Adrenal gland (tissue), 12 donors: ENCODE data around the gene HDAC4. TPM values are rescaled to one million over a fixed set of nuclear protein-coding genes. Genes with fewer than 3 reads are reported as not detected.

Experiments
- DNase-seq, 7 donors: peaks; one replicate each; pipeline ENCODE4 v3.0.0-alpha.2; 2019 to 2020
- H3K27ac ChIP-seq, 5 donors: fragments of 200-600 bp; sonication (generic) in 4 of 5; 1 replicate in 3 of 5; 2 replicates in 2 of 5; pipeline versions ENCODE4 v1.5.1 to v1.8.0; 2016 to 2020; ENCODE audit warnings: mild to moderate bottlenecking in 1 of 5
- H3K27me3 ChIP-seq: fragments of 200-600 bp; 2 replicates; pipeline ENCODE4 v1.8.0; 2021
- H3K36me3 ChIP-seq, 2 donors: fragments of 200-600 bp; replicated peaks in 1 of 2; 1 replicate in 1 of 2; 2 replicates in 1 of 2; pipeline versions ENCODE4 v1.5.1 to v1.8.0; 2018 to 2022
- H3K4me1 ChIP-seq, 2 donors: fragments of 200-600 bp; replicated peaks in 1 of 2; 1 replicate in 1 of 2; 2 replicates in 1 of 2; pipeline versions ENCODE4 v1.5.1 to v1.8.0; 2018 to 2021
- H3K4me3 ChIP-seq, 4 donors: fragments of 200-600 bp; sonication (generic) in 3 of 4; one replicate each; pipeline ENCODE4 v1.5.1; 2016 to 2018
- H3K9me3 ChIP-seq, 3 donors: fragments of 200-600 bp; sonication (generic) in 1 of 3; replicated peaks in 1 of 3; 1 replicate in 2 of 3; 2 replicates in 1 of 3; pipeline versions ENCODE4 v1.5.1 to v1.8.0; 2016 to 2021
- POLR2A ChIP-seq, 2 donors: fragments of 450-650 bp; IDR thresholded peaks; one replicate each; pipeline ENCODE4 v1.6.1; 2017; ENCODE audit warnings: antibody characterized with exemption in 2 of 2, mild to moderate bottlenecking in 2 of 2, moderate library complexity in 1 of 2
- WGBS, 4 donors: extraction: QIAGEN DNeasy Blood & Tissue Kit in 2 of 4; methylation state at CpG; one replicate each; pipeline versions ENCODE4 v1.1.5 to v1.1.7; 2013 to 2017; 5-methylcytosine and 5-hydroxymethylcytosine counted together
- intact Hi-C, 2 donors: fragments of 100-400 bp; cut with DNase I; formaldehyde crosslinking; loops; one replicate each; pipeline versions ENCODE4 v1.14.1 to v1.15.0; 2022 to 2023
- polyA plus RNA-seq, 3 donors: library from polyadenylated mRNA; stranded (reverse); fragments of 200-250 nt in 2 of 3; fragments of 350-450 nt in 1 of 3; fragmentation: Illumina TruSeq in 1 of 3; extraction: RNeasy Lipid Tissue Mini Kit (QIAGEN cat#74804) in 1 of 3; gene quantifications; one replicate each; pipeline ENCODE4 v1.2.3, GENCODE V29; 2013 to 2014
- total RNA-seq, 9 donors: library from RNA; depleted of rRNA in 4 of 9; stranded (reverse); fragments of >200 nt in 4 of 9; fragments of 120-200 nt in 1 of 9; fragmentation: NEBNext Ultra II Directional in 1 of 9; extraction: Animal tissue kit (Norgen Biotek cat#: 25700) in 1 of 9; gene quantifications; one replicate each; pipeline versions ENCODE4 v1.1.0 to v1.2.4, GENCODE V29; 2013 to 2023
- TF ChIP-seq, protein P1 (sequence below), 6 experiments: fragments of 450-650 bp in 4 of 6; fragments of 200-600 bp in 2 of 6; sonication (generic) in 1 of 6; IDR thresholded peaks; 1 replicate in 5 of 6; 2 replicates in 1 of 6; pipeline versions ENCODE4 v1.5.1 to v1.8.0; 2016 to 2021; ENCODE audit warnings: antibody characterized with exemption in 6 of 6, mild to moderate bottlenecking in 2 of 6, moderate library complexity in 1 of 6
- donor health status: healthy with polysubstance abuse.
- donor health status: Bipolar disorder and iron deficiency.
- donor health status: DM: yes; HTN: yes; CAD: no.
- donor health status: DM: no; HTN: no; CAD: no.
- donor health status: DM: no; HTN: no; CAD: no.
- donor health status: DM: yes; HTN: yes; CAD: no.

HDAC4 gene
- total and polyA plus RNA-seq, 12 donors, result 8.3 to 88.9 (median 28.7) TPM

DNA sequence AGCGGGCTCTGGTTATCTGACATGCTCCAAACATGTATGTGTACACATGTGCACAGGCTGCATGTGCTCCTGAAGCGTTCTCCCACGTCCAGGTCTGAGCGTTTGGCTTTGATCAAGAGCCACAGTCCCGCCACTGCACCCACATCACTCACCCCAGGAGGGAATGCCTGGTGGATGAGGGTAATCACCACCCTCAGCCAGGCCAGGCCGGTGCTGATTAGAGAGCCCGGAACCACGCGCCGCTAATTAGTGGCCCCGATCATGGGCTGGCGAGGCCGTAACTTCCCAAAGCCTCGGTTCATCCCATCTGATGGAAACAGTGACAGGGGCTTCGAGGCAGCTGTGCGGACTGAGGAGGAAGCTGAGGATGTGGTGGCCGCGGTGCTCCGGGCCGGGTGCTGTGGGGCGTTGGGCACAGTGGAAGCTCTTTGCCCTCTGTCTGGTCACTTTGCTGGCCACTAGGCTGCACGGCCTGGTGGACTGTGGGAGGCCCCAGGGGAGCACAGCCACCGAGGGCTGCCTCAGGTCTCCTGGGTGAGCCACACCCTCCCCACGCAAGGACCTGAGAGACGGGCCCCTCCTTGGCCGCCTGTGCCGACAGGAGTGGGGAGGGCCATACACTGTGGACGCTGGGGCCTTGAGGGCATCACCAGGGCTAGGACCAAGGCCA is 333.5 kb downstream of the HDAC4 start:
- intact Hi-C loops, result no loop called here
- H3K4me3 ChIP-seq, result no peak overlapping the region
- no peaks in the 10 kb centered on the region for H3K27me3 ChIP-seq
- 87 to 95% (median 91%) methylated on average over 14 to 28 of the region's 28 CpGs for WGBS, 4 donors
- TF ChIP-seq, protein P1, sequence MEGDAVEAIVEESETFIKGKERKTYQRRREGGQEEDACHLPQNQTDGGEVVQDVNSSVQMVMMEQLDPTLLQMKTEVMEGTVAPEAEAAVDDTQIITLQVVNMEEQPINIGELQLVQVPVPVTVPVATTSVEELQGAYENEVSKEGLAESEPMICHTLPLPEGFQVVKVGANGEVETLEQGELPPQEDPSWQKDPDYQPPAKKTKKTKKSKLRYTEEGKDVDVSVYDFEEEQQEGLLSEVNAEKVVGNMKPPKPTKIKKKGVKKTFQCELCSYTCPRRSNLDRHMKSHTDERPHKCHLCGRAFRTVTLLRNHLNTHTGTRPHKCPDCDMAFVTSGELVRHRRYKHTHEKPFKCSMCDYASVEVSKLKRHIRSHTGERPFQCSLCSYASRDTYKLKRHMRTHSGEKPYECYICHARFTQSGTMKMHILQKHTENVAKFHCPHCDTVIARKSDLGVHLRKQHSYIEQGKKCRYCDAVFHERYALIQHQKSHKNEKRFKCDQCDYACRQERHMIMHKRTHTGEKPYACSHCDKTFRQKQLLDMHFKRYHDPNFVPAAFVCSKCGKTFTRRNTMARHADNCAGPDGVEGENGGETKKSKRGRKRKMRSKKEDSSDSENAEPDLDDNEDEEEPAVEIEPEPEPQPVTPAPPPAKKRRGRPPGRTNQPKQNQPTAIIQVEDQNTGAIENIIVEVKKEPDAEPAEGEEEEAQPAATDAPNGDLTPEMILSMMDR (IDR thresholded peaks at IDR 0.05), result no peak
- no peak for TF ChIP-seq POLR2A (IDR thresholded peaks at IDR 0.05)
- no peak overlapping the region for H3K27ac ChIP-seq
- no peaks in the 10 kb centered on the region for H3K9me3 ChIP-seq
- H3K4me1 ChIP-seq, result peaks cover 0 to 6% of the 10 kb centered on the region in 2 donors
- peaks cover 0 to 45% of the 10 kb centered on the region in 2 donors for H3K36me3 ChIP-seq
- no peak for DNase-seq

- H3K36me3 ChIP-seq, result peaks cover 0 to 41% of the 10 kb centered on the region in 2 donors
- H3K4me1 ChIP-seq, result peaks cover 0 to 7% of the 10 kb centered on the region in 2 donors
- intact Hi-C loops, result no loop called here
- H3K4me3 ChIP-seq, result no peak overlapping the region
- TF ChIP-seq, protein P1 (IDR thresholded peaks at IDR 0.05), result no peak
- no peak for TF ChIP-seq POLR2A (IDR thresholded peaks at IDR 0.05)
- no peaks in the 10 kb centered on the region for H3K9me3 ChIP-seq
- WGBS, 4 donors, result 94 to 96% (median 94%) methylated on average over 14 to 24 of the region's 24 CpGs
- no peak overlapping the region for H3K27ac ChIP-seq
- no peak for DNase-seq
- H3K27me3 ChIP-seq, result no peaks in the 10 kb centered on the region
Observed at GRCh38 chr2:239066597-239066996, 334.2 kb downstream of the HDAC4 start.

DNA sequence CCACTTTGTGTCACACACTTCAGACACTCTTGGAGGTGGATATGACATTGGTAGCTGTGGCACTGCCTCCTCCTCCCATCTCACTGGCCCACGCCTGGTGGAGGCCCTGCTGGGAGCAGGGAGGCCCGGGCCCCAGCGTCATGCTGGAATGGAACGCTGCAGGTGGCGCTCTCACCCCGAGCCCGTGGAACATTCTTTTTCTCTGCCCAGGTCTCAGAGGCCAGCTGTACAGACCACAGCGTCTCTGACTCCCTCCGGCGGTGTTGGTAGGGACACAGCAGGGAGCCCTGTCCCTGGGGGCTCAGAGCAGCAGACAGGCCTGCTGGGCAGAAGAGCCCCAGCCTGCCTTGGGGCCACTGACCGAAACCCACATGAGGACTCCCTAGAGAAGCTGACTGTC is 334.9 kb downstream of the HDAC4 start:
- Histone ChIP-seq H3K27me3 (no peaks in the 10 kb centered on the region), H3K36me3 (peaks cover 0 to 38% of the 10 kb centered on the region in 2 donors), H3K9me3 (no peaks in the 10 kb centered on the region), H3K4me1 (peaks cover 0 to 7% of the 10 kb centered on the region in 2 donors), H3K27ac (no peak overlapping the region), H3K4me3 (no peak overlapping the region)
- TF ChIP-seq, protein P1 (IDR thresholded peaks at IDR 0.05), result no peak
- TF ChIP-seq POLR2A (IDR thresholded peaks at IDR 0.05), result no peak
- no peak for DNase-seq
- intact Hi-C loops, result no loop called here
- WGBS, 4 donors, result 81 to 97% (median 91%) methylated on average over 4 to 11 of the region's 11 CpGs

DNA sequence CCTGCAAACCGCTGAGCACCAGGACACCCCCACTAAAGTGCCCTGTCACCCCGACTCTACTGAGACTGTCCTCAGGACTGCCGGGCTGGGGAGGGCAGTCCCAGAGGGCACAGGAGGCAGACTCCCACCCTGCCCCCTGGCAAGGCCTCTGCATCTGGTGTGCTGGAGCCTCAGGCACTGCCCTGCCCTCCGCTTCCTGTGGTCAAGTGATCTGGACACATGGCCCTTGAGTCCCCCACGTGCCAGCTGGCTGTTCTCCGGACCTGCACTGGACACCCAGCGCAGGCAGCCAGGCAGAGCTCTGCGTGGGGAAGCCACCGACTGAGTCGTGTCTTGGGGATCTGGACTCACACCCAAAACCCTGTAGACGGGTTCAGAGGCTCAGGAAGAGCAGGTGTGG is 335.3 kb downstream of the HDAC4 start:
- DNase-seq, result no peak
- peaks cover 0 to 38% of the 10 kb centered on the region in 2 donors for H3K36me3 ChIP-seq
- H3K27me3 ChIP-seq, result no peaks in the 10 kb centered on the region
- no peaks in the 10 kb centered on the region for H3K9me3 ChIP-seq
- WGBS, 4 donors, result 89 to 93% (median 91%) methylated on average over 5 to 11 of the region's 11 CpGs
- intact Hi-C loops, result no loop called here
- peaks cover 0 to 10% of the 10 kb centered on the region in 2 donors for H3K4me1 ChIP-seq
- TF ChIP-seq, protein P1 (IDR thresholded peaks at IDR 0.05), result no peak
- TF ChIP-seq POLR2A (IDR thresholded peaks at IDR 0.05), result no peak
- H3K4me3 ChIP-seq, result no peak overlapping the region
- H3K27ac ChIP-seq, result no peak overlapping the region
